Measurements from ENCODE around the gene BTF3.

Gene BTF3

DNA sequence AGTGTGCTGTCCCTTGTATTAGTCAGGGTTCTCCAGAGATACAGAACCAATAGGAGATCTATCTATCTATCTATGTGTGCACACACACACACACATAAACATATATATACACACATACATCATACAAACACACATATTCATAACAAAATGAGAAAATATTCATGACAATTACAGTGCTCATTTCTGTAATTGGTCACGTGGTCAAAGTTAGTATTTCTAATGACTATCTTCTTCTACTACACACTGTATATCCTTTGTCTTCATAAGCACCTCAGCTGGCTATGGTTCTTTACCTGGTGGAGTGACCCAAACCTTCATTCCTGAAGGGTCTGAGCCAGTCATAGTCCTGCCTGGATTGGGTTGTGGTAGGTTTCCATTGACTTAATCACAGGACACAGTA lies 17.7 kb upstream of the BTF3 start:
- TF ChIP-seq POLR2AphosphoS5 (IDR thresholded peaks at IDR 0.05; ENCODE audit: low read depth, low read length) (no peak), SIN3A (IDR thresholded peaks at IDR 0.05; ENCODE audit: borderline replicate concordance, insufficient read depth, low read length) (no peak), TAF1 (IDR thresholded peaks at IDR 0.05; ENCODE audit: borderline replicate concordance, insufficient read depth, low read length) (no peak), FOXP2 (optimal IDR thresholded peaks at IDR 0.05; ENCODE audit: borderline replicate concordance, extremely low read depth, extremely low read length, insufficient read depth) (no peak)
- TF ChIP-seq, protein P1, sequence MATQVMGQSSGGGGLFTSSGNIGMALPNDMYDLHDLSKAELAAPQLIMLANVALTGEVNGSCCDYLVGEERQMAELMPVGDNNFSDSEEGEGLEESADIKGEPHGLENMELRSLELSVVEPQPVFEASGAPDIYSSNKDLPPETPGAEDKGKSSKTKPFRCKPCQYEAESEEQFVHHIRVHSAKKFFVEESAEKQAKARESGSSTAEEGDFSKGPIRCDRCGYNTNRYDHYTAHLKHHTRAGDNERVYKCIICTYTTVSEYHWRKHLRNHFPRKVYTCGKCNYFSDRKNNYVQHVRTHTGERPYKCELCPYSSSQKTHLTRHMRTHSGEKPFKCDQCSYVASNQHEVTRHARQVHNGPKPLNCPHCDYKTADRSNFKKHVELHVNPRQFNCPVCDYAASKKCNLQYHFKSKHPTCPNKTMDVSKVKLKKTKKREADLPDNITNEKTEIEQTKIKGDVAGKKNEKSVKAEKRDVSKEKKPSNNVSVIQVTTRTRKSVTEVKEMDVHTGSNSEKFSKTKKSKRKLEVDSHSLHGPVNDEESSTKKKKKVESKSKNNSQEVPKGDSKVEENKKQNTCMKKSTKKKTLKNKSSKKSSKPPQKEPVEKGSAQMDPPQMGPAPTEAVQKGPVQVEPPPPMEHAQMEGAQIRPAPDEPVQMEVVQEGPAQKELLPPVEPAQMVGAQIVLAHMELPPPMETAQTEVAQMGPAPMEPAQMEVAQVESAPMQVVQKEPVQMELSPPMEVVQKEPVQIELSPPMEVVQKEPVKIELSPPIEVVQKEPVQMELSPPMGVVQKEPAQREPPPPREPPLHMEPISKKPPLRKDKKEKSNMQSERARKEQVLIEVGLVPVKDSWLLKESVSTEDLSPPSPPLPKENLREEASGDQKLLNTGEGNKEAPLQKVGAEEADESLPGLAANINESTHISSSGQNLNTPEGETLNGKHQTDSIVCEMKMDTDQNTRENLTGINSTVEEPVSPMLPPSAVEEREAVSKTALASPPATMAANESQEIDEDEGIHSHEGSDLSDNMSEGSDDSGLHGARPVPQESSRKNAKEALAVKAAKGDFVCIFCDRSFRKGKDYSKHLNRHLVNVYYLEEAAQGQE (IDR thresholded peaks at IDR 0.05; ENCODE audit: insufficient read depth in 1 of 2, low read depth in 2 of 2, low read length in 2 of 2) = no peak

DNA sequence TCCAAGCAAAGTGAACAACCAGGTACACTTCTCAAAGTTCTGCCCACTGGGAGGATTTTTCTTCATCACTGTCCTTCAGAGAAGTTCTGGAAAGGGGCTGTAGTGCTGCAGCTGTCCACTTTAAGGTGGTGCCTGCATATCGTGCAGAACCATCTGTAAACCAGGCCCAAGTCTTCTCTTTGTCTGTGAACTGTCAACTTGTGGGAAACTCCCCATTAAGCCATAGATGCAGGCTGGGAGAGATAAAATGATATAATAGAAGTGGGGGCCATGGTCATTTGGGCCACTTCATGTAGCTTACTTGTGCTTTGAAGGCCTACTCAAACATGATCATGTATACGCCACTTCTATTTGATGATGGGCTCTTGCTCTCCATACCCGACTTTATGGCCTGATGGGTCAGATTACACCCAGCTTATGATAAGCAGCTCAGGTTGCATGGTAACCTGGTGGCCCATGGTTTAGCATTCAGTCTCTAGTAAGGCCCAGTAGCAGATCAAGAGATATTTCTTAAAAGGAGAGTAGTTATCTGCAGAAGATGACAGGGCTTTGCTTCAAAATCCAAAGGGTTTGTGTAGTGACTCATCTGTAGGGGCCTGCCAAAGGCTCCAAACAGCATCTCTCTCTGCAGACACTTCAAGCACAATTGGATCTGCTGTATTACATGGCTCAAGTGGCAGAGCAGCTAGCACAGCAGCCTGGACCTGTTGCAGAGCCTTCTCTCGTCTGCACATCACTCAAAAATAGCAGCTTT lies 15.7 kb upstream of the BTF3 start:
- TF ChIP-seq TAF1 (IDR thresholded peaks at IDR 0.05; ENCODE audit: borderline replicate concordance, insufficient read depth, low read length) = no peak
- TF ChIP-seq, protein P1 (IDR thresholded peaks at IDR 0.05; ENCODE audit: insufficient read depth in 1 of 2, low read depth in 2 of 2, low read length in 2 of 2) = no peak
- TF ChIP-seq FOXP2 (optimal IDR thresholded peaks at IDR 0.05; ENCODE audit: borderline replicate concordance, extremely low read depth, extremely low read length, insufficient read depth) = no peak
- no peak for TF ChIP-seq SIN3A (IDR thresholded peaks at IDR 0.05; ENCODE audit: borderline replicate concordance, insufficient read depth, low read length)
- no peak for TF ChIP-seq POLR2AphosphoS5 (IDR thresholded peaks at IDR 0.05; ENCODE audit: low read depth, low read length)

DNA sequence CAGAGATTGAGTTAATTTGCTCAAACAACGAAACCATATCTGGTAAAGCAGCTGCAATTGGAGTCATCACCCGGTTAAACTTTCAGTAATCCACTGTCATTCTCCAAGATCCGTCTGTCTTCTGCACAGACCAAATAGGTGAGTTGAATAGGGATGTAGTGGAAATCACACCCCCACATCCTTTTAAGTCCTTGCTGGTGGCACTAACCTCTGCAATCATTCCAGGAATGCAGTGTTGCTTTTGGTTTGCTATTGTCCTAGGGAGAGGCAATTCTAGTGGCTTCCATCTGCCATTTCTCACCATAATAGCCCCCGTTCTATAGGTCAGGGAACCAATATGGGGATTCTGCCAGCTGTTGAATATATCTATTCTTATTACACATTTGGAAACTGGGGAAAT lies 14.6 kb upstream of the BTF3 start:
- TF ChIP-seq POLR2AphosphoS5 (IDR thresholded peaks at IDR 0.05; ENCODE audit: low read depth, low read length) (no peak), TAF1 (IDR thresholded peaks at IDR 0.05; ENCODE audit: borderline replicate concordance, insufficient read depth, low read length) (no peak)

GRCh38 chr5:73484511-73484910 lies 13.7 kb upstream of the BTF3 start:
- no peak for TF ChIP-seq TAF1 (IDR thresholded peaks at IDR 0.05; ENCODE audit: borderline replicate concordance, insufficient read depth, low read length)
- TF ChIP-seq FOXP2 (optimal IDR thresholded peaks at IDR 0.05; ENCODE audit: borderline replicate concordance, extremely low read depth, extremely low read length, insufficient read depth) = no peak
- TF ChIP-seq POLR2AphosphoS5 (IDR thresholded peaks at IDR 0.05; ENCODE audit: low read depth, low read length) = no peak
- TF ChIP-seq, protein P1 (IDR thresholded peaks at IDR 0.05; ENCODE audit: insufficient read depth in 1 of 2, low read depth in 2 of 2, low read length in 2 of 2) = no peak
- no peak for TF ChIP-seq SIN3A (IDR thresholded peaks at IDR 0.05; ENCODE audit: borderline replicate concordance, insufficient read depth, low read length)

GRCh38 chr5:73485715-73486114 lies 12.5 kb upstream of the BTF3 start:
- TF ChIP-seq POLR2AphosphoS5 (IDR thresholded peaks at IDR 0.05; ENCODE audit: low read depth, low read length) = no peak
- no peak for TF ChIP-seq FOXP2 (optimal IDR thresholded peaks at IDR 0.05; ENCODE audit: borderline replicate concordance, extremely low read depth, extremely low read length, insufficient read depth)
- TF ChIP-seq, protein P1 (IDR thresholded peaks at IDR 0.05; ENCODE audit: insufficient read depth in 1 of 2, low read depth in 2 of 2, low read length in 2 of 2) = no peak
- TF ChIP-seq TAF1 (IDR thresholded peaks at IDR 0.05; ENCODE audit: borderline replicate concordance, insufficient read depth, low read length) = no peak
- TF ChIP-seq SIN3A (IDR thresholded peaks at IDR 0.05; ENCODE audit: borderline replicate concordance, insufficient read depth, low read length) = no peak
